GM21526 (cell line): ENCODE results near the gene TTC23L.

Experiments used
- ATAC-seq: cut with Tn5 transposase; IDR thresholded peaks from one replicate; pipeline ENCODE4 v1.9.1; 2021; ENCODE audit warnings: moderate library complexity; ENCODE audit not compliant: unreplicated experiment, low FRiP score

The TTC23L gene

DNA sequence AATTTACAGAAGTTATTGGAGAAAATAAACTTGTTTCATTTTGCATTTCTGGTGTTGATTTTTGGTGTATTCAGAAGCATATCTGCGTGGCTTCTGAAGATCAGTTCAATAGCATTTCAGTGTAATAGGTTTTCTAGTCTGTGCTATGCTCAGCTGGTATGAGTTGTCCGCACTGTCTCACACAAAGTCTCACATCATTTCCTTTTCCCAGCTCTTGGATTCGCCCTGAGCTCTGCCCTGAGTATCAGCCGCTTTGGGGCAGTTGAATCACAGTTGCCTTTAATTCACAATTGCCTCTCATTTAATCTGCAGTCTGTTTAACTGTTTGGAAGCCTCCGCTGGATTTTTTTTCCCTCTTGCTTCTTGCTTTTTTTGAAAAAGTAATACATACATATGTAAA lies 6.4 kb upstream of the TTC23L start:
- ATAC-seq: no peak

DNA sequence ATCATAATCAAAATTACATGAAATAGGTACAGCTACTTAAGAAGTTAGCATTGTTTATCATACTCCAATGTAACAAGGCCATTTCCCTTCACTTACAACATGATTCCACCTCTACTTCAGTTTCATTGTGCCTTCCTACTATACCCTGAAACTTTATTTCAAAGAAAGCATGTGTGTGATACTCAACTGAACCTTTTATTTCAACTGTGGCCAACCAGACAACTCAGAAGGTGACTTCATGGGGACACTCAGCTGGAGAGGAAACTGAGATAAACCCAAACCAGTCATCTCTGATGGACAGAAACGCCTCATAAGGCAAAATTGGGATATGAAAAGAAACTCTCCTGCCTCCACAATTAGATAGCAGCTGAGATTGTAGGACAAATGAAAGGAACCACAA lies 5.9 kb upstream of the TTC23L start:
- no peak for ATAC-seq

DNA sequence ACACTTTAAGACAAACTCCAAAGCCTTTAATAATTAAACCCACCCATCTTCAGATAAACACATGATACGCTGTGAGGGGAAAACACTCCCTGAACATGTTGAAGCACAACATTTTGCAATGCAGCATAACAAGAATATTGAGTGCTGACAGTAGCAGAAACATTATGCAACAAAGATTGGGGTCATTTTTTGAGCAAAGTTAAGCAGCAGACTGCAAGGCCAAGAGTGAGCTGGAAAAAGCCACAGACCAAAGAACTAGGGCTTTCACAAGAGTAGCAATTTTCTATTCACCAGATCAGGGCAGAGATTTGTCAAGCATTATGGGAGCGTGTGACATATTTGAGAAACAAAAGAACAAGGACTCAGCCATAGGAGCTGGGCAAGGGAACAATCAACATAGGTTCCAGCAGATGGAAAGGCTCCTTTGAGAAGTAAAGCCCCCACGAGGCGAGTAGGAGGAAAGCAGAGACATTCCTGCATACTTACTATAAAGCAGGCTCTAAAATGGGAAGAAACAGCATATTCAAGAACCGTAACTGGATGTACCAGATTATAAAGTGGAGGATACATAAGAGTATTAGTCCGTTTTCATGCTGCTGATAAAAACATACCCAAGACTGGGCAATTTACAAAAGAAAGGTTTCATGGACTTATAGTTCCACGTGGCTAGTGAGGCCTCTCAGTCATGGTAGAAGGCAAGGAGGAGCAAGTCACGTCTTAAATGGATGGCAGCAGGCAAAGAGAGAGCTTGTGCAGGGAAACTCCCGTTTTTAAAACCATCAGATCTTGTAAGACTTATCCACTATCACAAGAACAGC lies 4.8 kb upstream of the TTC23L start:
- ATAC-seq: no peak

DNA sequence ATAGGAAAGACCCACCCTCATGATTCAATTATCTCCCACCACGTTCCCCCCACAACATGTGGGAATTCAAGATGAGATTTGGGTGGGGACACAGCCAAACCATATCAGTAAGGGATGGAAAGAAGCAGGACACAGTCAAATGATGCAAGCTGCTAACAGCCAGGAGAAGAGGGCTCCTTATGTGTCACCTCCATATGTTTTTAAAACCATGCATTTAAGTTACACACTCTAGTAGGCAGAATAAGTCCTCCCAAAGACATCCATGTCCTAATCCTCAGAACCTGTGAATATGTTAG lies 4.2 kb upstream of the TTC23L start:
- ATAC-seq: no peak

DNA sequence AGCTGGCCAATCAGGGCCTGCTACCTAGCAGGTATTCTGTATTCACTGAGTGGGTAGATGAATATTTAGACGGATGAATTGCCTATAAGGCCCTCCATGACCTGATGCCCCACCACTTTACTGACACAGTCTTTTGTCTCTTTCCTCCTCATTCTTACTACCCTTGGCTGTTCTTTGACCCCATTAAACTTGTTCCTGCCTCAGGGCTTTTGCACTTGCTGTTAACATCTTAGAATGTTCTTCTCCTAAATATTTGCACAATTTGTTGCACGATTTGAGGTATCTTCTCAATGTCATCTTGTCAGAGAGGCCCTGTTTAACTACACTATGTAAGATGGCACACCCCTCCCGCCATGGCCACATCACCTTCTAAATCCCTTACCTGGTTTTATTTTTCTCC lies 3.3 kb upstream of the TTC23L start:
- no peak for ATAC-seq

DNA sequence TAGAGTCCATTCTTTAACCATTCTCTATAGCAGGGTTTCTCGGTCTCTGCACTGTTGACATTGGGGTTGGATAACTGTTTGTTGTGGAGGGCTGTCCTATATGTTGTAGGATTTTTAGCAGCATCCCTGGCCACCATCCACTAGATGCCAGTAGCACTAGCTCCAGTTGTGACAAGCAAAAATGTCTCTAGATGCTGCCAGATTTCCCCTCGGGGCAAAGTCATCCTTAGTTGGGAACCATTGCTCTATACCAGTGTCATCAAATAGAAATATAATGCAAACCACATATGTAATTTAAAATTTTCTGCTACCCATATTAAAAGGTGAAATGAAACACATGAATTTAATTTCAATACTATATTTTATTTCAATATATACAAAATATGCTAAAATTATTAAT lies 2.9 kb downstream of the TTC23L start:
- no peak for ATAC-seq

DNA sequence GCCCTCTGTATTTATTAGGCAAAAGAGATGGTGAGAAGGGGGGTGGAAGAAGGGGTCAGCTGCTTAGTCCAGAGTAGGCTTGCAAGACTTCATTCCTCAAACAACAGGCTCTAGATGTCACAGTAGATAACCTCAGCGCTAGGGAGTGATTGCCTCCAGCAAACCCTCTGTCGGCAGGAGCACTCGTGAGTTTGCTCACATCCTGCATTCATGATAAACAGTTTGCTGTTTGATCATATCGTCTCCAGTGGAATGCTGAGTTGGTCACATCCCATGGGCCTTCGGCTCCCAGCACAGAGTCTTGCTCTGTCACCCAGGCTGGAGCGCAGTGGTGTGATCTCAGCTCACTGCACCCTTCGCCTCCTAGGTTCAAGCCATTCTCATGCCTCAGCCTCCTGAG lies 3.6 kb downstream of the TTC23L start:
- no peak for ATAC-seq

DNA sequence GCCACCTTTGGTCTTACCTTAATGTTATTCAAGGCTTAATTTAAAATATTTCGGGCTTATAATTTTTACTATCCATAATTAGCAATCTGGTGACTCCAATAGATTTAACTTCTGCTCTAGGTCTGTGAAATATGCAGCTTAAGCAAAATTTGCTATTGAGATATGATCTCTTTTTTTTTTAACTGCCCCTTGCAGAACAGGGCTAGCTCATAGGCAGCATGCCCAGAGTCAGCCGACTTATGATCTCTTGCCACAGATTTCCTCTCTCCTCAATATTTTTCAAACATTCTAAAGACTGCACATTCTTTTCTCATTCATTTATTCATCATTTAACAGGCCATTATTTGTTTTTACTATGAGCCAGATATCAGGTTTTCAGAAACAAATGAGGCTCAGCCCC lies 4.5 kb downstream of the TTC23L start:
- ATAC-seq: no peak

DNA sequence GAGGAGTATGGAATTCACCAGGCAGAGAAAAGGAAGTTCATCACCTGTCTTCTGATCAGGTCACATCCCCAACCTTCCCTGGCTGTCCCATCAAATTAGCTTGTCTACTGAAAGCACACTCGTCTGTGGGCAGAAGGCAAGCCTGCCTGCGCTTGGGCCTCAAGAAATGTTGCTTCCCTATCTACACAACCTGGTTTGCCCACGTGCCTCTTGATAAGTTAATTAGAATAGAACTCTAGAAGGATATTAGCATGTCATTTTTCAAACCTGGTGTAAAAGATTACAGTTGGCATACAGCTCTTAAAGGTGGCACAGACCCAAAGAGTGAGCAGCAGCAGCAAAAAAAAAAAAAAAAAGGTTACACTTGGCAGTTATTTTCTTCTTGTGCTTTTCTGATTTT lies 5.1 kb downstream of the TTC23L start:
- ATAC-seq: no peak

DNA sequence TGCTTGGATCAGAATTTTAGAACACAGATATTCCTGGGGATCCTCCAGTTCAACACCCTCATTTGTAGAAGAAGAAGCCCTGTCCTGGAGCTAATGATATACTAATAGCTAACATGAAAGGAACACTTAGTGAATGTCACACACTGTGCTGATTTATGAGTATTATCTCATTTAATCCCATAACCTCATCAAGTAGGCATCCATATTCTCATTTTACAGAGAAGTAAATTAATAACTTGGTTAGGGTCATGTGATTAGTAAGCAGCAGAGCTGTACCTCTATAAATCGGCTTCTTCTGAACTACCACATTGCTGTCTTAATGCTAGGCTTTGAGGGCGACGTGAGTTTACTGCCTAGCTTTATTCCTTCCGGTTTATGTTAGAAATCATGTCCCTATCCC lies 6.0 kb downstream of the TTC23L start:
- no peak for ATAC-seq

DNA sequence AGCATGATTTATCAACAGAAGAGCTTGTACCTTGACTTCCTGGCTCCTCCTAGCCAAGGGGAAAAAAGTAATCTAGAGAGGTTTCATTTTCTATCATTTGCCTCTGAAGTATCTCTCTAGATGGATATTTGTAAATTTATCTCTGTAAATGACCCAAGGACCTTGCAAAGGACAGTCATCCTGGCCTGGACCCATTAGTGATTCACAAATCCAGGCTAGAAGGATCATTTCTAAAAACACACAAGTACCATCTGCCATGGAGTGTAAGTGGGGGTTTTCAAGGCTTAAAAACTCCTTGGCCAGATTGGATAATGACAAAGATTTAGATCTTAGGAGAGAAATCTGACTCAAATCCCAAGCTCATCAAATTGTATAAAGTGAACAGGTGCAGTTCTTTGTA lies 8.1 kb downstream of the TTC23L start:
- ATAC-seq: no peak

DNA sequence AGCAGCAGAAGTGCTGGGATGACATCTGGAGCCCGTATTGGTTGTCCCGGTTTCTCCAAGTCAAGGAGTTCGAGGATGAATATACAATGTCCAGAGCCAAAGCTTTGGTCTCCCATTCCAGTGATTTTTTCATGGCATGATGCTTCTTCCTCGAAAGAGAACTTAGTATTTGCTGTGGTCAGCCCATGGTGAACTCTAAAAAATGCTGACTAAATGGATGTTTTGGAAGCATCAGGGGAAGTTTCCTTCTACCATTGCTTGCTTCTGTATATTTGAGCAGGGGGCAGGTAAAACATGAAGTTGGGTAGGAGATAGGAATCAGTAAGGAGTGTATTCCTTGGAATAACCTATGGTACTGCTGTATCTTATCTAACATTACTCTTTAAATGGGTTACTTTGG lies 8.6 kb downstream of the TTC23L start:
- no peak for ATAC-seq

DNA sequence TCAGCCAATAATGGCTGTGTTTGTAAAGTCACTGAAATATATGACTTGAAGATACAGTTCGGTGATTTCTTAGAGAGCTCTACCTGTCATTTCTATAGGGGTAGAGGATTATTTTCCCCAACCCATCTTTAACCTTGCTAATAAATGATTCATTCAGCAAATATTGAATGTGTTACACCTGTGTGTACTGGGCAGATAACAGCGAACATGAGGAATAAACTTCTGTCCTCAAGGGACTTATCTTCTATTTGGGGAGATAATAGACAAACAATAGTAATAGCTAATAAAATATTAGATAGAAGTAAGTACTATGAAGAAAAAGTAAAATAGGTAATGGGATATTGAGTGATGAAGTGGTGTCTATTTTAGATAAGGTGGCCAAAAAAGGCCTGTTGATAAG lies 9.3 kb downstream of the TTC23L start:
- ATAC-seq: no peak

DNA sequence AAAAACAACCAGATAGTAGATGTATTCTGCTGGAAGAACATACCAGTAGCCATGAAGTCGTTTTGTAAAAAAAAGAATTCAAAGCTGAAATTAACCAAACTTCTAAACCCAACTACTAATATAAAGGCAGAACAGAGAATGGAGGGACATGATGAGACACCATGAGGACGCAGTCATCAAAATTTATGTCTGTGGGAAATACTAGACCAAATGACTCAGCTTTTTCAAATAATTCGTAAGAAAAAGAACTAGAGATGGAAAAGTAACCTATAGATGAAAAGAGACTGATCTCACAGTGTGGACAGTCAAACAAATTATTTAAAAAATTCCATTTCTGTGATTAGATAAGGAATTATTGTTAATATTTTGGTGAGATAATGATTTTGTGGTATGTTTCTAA lies 10.3 kb downstream of the TTC23L start:
- ATAC-seq: no peak

DNA sequence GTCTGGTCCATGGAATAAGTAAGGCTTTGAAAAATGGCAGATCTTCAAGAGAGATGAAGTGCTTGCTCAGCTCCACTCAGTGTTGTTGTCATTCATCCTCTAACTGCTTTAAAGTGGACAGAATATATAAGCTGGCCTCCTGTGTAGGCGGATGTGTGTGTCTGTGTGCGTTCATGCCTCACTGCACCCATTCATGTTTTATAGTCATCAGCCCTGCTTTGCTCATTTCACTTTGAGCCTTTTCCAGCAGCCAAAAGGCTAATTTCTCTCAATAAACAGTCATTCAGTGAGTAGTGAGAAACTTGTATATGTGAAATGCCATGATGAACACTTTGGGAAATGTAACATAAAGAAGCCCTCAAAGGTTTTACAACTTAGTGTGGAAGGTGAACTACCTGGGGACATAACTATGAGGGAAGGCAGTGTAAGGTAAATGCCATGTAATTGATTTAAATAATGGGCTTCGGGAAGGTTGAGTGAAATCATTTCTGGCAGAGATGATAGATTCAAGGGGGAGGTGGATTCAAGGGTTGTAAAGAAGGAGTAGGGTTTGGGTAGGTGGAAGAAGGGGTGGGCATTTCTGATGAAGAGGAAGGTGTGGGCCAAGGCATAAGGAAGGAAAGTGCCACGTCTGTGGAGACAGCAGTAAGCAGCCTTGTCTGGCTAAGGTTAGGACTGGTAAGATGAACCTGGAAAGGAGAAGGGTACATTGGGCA lies 15.7 kb downstream of the TTC23L start:
- ATAC-seq: peak; percentile 98

DNA sequence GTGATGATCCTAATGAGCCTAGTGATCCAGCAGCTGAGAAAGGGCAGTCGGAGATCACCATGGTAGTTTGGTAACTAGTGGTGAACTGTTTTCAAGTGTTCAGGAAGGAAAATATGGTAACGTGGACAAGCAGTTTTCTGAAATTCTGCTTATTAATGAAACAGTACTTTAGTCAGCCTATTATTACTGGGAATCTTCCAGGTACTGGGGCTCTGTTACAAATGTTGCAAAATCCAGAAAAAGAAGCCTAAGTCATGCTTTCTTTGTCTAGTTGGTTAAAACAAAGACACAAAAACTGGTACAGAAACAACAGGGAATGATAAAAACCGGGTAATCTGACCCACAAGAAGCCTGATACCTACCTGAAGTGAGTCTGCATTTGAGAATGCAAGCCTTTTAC lies 18.2 kb downstream of the TTC23L start:
- no peak for ATAC-seq

DNA sequence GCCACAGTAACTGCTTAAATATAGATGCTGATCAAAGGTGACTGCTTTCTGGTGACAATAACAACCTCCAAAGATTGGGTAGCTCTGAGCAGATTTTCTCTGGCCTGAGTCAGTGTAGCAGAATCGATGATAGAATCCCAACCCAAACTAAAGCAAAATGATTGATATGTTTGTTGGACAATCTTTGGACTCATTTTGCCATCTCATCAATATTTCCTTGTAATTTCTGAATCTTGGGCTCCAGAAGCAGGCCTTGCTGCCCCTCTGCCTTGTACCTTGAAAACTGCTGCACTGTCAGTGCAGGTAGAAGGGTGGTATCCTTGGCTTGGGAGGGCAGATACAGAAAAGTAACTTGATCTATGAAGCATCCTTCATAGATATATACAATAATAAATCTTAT lies 18.9 kb downstream of the TTC23L start:
- ATAC-seq: no peak

DNA sequence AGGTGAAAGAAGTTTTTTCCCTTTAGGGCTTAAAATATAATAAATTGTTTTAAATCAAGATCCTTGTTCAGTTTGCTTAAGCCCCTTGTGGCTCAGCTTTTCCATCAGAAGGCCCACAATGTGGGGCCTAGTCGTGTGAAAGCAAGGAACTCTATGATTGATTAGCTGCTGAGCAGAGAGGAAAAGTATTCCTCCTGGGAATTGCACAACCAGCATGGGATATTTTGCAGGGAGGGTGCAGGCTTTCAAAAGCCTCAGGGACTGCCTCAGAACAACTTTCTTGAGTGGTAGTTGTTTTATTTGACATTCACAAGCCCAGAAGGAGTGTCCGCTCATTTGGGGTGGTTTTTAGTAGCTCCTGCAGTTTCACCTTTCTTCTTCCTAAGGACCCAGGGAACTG lies 19.8 kb downstream of the TTC23L start:
- ATAC-seq: no peak

DNA sequence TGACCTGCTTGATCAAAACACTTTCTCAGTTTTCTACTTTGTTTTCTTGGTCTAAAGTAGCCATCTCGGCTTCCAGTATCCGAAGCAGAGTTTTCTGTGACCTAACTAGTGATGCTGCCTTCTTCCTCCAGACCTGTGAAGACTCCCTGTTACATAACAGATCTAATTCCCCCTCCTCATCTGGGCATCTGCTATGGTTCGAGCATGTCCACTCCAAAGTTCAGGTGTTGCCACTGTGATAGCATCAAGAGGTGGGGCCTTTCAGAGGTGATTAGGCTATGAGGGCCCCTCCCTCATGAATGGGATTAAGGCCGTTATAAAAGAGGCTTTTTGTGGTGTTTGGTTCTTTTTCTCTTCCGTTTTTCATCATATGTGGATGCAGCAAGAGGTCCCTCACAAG lies 20.3 kb downstream of the TTC23L start:
- ATAC-seq: no peak

DNA sequence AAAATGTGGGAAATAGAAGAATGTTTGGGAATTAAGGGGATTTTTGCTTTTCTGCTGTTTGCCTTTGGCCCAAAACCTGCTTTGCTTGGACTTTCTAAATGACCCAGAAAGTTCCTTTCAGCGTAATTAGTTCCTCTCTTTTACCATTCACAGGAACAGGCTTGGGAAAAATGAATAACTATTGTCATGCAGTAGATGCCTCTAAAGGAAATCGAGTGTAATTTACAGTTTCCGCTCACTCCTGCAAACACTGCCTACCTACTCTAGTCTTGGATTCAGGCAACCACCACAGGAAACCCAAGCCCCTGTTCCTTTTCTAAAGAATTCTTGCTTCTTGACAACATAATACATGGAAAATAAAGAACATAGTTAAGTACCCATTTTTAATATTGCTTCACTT lies 25.0 kb downstream of the TTC23L start:
- no peak for ATAC-seq

DNA sequence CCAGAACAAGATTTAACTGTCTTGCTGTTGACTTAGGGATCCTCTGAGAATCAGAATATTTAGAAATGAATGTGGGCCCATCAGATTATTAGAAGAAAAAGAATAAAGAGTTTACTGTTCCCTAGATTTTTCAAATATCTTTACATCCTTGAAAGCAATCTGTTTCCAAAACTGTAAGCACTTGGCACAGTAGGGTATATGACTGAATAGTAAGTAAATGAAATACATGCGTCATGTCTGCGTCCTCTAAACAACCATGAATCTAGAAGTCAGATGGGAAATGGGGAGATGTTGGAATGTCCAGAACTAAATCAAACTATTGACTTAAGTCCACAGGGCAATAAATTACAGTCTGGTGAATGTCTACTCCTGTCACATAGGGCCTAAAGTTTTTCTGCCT lies 26.1 kb downstream of the TTC23L start:
- no peak for ATAC-seq

DNA sequence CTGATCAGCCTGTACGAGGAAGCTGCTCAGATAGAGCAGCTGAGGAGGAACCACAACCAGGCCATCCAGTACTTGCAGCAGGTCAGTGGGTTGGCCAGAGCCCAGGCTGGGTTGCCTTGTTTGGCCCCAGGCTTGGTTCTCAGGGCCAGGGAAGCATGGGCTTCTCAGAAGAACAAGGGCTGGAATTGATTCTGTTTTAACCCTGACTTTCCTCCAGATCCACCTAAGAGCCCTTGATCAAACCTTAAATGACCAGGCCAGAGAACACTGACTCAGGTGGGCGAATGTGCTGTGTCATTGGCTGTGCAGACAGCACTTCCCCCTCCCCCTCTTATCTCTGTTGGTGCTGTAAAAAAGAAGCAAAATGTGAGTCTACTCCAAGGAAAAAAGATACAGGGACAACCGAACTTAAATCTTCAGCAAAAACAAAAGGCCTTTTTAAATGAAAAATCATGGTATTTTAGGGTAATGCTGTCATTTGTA lies 28.1 kb downstream of the TTC23L start:
- ATAC-seq: no peak
